Measurements from ENCODE around the gene UBE2E2.
"Not testable (repeated sequence)": the region's sequence is repeated elsewhere in the genome, so short reads cannot be mapped to it uniquely, and the experiment has no call there.

UBE2E2 gene

GRCh38 chr3:23202921-23203707, at the start of gene UBE2E2:
UBE2E2 (plus strand) TSS chr3:23203327.
- peak; percentile 40 to 41 for DNase-seq (ENCODE audit: low read depth in 2 of 2)

GRCh38 chr3:23153436-23153835, 49.7 kb upstream of the UBE2E2 start:
- no peak for DNase-seq (ENCODE audit: low read depth in 2 of 2)

- DNase-seq (ENCODE audit: low read depth in 2 of 2): no peak
Measured at GRCh38 chr3:23157331-23157730, 45.8 kb upstream of the UBE2E2 start.

GRCh38 chr3:23159929-23160328, 43.2 kb upstream of the UBE2E2 start:
- peak; percentile 49 to 59 for DNase-seq (ENCODE audit: low read depth in 2 of 2)

- DNase-seq (ENCODE audit: low read depth in 2 of 2): no peak
Measured at GRCh38 chr3:23161308-23161707, 41.8 kb upstream of the UBE2E2 start.

DNA sequence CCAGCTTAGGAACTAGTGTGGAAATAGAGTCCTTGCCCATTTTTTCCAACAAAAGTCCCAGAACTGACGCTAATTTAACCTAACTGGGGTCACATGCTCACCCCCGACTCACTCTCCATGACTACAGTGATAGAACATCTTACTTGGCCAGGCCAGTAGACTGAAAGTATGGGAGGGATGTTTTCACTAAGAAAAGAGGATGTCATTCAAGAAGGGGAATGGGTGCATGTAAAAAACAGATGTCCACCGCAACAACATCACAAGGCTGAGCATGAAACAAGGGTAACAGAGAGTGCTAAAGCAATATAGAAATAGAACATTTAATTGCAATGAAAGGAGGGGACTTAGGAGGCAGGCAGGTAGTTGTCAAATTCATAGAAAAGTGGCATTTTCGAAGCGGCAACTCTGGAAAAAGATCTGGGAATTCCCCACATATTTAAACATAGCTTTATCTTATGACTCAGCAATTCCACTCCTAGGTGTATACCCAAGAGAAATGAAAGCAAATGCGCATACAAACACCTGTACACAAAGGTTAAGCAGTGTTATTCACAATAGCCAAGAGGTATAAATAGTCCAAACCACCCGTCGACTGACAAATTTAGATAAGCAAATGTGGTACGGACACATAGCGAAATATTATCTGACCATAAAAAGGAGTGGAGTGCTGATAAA, 41.1 kb upstream of the UBE2E2 start:
- DNase-seq (ENCODE audit: low read depth in 2 of 2): no peak

DNA sequence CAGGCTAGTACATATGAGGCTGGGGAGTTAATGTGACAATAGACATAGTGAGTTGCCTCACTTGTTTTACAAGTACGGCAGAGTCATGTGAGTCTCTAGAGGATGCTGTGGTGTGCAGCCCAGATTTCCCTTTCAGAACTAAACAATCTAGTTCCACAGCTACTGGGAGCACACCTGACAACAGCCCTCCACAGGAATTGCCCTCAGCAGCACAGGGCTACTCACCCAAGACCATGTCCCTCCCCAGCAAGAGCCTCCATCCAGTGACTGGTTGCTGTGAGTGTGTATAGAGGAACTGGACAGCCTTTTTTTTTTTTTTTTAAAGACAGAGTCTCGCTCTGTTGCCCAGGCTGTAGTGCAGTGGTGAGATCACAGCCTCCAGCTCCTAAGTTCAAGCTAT, 40.2 kb upstream of the UBE2E2 start:
- DNase-seq (ENCODE audit: low read depth in 2 of 2): no peak

DNA sequence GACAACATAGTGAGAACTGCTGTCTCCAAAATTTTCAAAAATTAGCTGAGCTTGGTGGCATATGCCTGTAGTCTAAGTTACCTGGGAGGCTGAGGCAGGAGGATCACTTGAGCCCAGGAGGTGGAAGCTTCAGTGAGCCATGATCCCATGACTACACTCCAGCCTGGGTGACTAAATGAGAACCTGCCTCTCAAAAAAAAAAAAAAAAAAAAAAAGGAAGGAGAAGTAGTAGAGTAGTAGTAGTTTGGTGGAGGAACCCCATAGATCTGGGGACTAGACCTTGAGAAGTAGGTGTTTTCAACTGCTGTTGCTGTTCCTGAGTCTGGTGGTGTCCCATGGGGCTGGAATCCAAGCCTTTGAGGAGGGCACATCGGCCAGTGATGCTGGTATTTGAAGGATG, 38.4 kb upstream of the UBE2E2 start:
- no peak for DNase-seq (ENCODE audit: low read depth in 2 of 2)

DNA sequence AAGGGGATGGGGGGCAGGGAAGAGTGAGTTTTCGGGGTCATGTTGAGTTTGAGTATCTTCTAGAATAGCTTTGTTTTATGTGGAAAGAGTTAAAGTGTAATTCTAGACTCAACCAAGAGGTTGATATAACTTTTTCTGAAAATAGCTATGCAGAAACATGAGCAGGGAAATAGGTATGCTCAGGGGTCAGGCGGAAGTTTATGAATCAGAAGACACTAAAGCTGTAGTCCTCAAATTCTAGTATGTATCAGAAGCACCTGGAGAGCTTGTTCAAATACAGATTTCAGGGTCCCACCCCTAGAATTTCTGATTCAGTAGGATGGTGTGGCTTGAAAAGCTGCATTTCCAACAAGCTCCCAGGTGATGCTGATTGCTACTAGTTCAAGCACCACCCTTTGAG, 37.6 kb upstream of the UBE2E2 start:
- DNase-seq (ENCODE audit: low read depth in 2 of 2): no peak

DNA sequence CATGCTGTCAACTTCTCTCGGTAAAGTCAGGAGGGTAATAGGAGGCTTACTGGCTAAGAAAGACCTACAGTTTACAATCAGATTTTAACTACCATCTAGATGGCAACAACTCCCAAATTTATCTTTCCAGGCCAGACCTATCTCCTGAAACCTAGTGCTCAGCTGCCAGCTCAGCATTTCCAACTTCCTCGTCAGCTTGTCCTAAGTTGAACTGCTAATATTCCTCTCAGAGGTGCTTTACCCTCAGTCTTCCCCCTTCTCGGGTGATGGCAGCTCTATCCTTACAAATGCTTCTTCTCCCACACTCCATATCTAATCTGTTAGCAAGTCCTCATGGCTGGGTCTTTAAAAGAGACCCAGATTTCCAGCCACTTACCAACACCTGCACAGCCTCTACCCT, 36.9 kb upstream of the UBE2E2 start:
- no peak for DNase-seq (ENCODE audit: low read depth in 2 of 2)

GRCh38 chr3:23166845-23167244, 36.3 kb upstream of the UBE2E2 start:
- DNase-seq (ENCODE audit: low read depth in 2 of 2): no peak

DNA sequence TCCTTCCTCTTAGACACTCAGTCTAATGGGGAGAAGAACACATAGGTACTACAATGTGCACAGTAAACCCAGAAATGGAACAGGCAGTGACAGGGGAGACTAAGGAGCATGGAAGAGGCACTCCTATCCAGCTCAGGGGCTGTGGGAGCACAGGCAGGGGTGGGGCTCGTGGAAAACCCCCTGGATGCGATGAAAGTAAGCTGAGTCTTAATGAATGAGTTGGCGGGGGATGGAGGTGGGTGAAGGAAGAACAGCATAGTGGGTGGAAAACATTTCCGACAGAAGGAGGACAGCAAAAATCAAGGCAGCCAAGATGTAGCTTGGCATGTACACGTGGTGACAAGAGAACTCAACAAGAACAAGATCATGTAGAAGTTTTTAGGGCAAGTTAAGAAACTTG, 33.6 kb upstream of the UBE2E2 start:
- DNase-seq (ENCODE audit: low read depth in 2 of 2): no peak

DNA sequence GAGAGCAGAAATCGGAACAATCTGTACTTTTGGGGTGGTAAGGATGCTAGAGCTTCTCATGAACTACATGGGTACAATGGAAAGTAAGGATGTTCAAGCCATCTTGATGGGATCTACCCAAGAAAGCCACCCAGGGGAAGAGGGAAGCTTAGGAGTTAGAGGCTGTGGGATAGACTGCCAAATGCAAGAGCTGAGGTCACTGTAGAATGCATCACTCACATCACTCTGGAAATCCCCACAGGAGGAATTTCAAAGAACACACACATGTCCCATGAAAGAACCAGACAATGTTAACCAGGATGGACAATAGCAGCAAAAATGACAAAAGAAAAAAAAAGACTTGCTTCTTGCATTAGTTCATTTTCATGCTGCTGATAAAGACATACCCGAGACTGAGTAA, 32.8 kb upstream of the UBE2E2 start:
- no peak for DNase-seq (ENCODE audit: low read depth in 2 of 2)

- DNase-seq (ENCODE audit: low read depth in 2 of 2): no peak
Measured at GRCh38 chr3:23172059-23172458, 31.1 kb upstream of the UBE2E2 start.

GRCh38 chr3:23174426-23175039, 28.6 kb upstream of the UBE2E2 start:
- no peak for DNase-seq (ENCODE audit: low read depth in 2 of 2)

DNA sequence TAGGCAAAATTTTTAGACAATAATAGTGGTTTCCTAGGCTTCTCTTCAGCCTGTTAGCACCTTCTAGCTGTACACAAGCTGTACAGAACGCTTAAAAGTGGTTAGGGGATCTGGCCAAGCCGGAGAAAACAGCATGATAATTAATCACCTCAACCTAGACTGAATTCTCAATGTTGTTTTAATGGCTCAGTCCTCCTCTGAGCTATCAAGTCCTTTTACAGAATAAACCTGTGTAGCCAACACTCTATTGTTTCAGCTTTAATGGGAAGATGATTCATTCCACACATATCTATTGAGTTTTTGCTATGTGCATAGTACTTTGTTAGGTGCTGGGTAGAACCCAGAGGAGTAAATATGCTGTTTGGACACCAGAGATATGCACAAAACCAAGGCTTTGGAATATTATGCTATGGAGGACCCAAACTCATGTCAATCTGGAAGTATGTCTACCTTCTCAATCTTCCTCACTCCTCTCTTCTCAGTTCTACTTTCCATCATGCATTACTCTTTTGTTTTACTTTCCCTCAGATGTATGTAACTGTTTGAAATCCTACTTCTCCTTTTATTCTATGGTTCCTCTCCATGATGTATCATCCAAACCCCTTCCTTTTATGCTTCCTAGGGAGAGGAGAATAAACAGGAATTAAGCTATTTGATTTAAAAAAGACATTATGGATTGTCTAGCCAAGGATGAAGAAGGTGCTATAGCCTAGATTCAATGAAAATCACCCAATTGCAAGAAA, 27.6 kb upstream of the UBE2E2 start:
- no peak for DNase-seq (ENCODE audit: low read depth in 2 of 2)

DNA sequence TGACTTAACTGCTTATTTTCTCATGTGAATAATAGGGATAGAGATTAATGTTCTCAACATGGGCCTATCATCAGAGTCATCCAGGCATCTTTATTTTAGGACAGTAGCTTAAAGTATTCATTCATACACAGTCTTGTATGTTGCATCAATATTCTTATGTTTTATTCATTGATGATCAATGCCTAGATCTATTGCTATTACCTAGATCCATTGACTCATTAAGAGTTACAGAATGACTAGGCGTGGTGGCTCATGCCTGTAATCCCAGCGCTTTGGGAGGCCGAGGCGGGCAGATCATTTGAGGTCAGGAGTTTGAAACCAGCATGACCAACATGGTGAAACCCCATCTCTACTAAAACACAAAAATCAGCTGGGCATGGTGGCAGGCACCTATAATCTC, 26.3 kb upstream of the UBE2E2 start:
- DNase-seq (ENCODE audit: low read depth in 2 of 2): not testable (repeated sequence)

DNA sequence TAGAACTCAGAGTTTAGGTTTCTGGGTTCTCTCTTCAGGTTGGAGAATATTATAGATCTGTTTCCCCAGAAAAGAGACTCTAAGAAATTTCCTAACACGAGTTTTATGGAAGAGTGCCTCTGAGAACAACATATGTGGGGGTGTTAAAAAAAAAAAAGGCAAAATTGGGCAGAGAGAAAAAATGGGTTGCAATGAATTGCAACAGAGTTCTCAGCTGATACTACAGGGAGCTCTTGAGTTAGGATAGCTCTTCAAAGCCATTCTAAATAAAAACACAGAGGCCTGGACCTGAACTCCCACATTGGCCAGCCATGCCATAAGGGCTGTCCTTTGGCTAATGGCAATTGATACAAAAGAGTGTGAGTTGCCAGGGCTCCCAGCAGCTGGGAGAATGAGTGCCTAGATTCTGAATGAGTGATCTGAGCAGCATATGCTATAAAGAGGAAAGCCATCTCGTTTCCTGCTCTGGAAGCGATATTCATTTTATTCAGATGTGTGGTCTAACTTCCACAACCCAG, 20.1 kb upstream of the UBE2E2 start:
- no peak for DNase-seq (ENCODE audit: low read depth in 2 of 2)

DNA sequence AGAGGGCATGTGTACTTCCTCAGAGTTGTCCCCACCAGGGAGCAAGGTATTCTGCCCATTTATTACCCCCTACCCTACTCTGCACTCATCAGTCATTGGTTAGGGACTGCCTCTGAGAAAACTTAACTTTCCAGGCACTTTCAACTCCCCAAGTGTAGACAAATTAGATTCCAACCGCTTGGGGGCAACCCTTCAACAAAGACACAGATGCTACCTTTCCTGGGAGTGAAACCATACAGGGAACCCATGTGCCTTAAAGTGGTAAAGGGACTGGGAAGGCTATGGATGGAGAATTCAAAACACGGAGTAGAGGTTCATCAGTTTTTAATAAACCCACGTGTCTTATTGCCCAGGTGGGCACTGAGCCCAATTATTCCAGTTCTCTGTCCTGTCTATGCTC, 19.4 kb upstream of the UBE2E2 start:
- peak in 1 of 2 experiments; percentile 20 for DNase-seq (ENCODE audit: low read depth in 2 of 2)

- no peak for DNase-seq (ENCODE audit: low read depth in 2 of 2)
Measured at GRCh38 chr3:23185861-23186260, 17.3 kb upstream of the UBE2E2 start.

GRCh38 chr3:23189187-23189586, 13.9 kb upstream of the UBE2E2 start:
- no peak for DNase-seq (ENCODE audit: low read depth in 2 of 2)

DNA sequence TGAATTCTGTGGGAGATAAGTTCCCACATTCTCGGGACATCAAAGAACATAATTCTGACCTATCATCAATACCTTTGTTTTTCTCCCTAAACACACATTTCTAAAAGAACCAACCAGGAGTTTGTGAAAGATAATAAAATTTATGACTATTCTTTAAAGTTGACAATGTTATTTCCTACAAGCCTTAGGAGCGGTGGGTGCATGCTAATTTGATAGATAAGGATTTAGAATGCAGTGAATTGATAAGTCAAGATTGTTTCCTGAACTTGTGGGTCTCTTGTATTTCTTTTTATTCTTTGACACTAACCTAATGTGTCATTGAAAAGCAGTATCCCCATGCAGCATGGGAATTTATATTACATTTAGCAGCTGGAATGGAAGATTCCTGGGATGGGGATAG, 10.3 kb upstream of the UBE2E2 start:
- no peak for DNase-seq (ENCODE audit: low read depth in 2 of 2)
